ENCODE results near the gene DNAJC3.
A peak's percentile ranks its signal among the peaks of the same experiment; 100 is the strongest.
"Not testable (repeated sequence)": the region's sequence is repeated elsewhere in the genome, so short reads cannot be mapped to it uniquely, and the experiment has no call there.

Gene DNAJC3

DNA sequence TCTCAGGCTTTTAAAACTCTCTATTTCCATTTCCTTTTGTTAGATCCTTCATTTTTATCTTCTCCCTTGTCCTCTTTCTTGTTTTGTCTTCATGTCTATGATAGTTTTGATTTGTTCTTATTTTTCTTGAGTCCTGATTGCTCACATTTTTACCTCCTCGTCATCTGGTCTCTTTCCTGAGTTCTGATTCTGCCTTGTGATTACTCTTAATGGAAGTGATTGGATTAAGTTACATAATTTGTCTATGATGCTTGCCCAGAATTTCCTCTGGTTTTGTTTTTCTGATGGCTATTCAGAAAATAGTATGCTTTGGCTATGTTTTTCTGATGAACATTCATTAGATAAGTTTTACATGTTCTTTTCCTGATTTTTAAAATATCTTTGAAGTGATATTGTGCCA, 102.6 kb downstream of the DNAJC3 start:
- H3K4me3 ChIP-seq (ENCODE audit: low read depth, low read length): no peak overlapping the region
- DNase-seq (ENCODE audit: low read depth): no peak
- TF ChIP-seq, protein P1, sequence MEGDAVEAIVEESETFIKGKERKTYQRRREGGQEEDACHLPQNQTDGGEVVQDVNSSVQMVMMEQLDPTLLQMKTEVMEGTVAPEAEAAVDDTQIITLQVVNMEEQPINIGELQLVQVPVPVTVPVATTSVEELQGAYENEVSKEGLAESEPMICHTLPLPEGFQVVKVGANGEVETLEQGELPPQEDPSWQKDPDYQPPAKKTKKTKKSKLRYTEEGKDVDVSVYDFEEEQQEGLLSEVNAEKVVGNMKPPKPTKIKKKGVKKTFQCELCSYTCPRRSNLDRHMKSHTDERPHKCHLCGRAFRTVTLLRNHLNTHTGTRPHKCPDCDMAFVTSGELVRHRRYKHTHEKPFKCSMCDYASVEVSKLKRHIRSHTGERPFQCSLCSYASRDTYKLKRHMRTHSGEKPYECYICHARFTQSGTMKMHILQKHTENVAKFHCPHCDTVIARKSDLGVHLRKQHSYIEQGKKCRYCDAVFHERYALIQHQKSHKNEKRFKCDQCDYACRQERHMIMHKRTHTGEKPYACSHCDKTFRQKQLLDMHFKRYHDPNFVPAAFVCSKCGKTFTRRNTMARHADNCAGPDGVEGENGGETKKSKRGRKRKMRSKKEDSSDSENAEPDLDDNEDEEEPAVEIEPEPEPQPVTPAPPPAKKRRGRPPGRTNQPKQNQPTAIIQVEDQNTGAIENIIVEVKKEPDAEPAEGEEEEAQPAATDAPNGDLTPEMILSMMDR (conservative IDR thresholded peaks at IDR 0.05; ENCODE audit: low read depth, low read length): no peak

- TF ChIP-seq, protein P1 (conservative IDR thresholded peaks at IDR 0.05; ENCODE audit: low read depth, low read length): no peak
- H3K4me3 ChIP-seq (ENCODE audit: low read depth, low read length): no peak overlapping the region
- DNase-seq (ENCODE audit: low read depth): no peak
Measured at GRCh38 chr13:95781016-95781415, 104.1 kb downstream of the DNAJC3 start.

DNA sequence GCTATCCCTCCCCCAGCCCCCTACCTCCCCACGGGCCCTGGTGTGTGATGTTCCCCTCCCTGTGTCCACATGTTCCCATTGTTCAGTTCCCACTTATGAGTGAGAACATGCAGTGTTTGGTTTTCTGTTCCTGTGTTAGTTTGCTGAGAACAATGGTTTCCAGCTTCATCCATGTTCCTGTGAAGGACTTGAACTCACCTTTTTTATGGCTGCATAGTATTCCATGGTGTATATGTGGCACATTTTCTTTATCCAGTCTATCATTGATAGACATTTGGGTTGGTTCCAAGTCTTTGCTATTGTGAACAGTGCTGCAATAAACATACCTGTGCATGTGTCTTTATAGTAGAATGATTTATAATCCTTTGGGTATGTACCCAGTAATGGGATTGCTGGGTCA, 105.0 kb downstream of the DNAJC3 start:
- DNase-seq (ENCODE audit: low read depth); H3K4me3 ChIP-seq (ENCODE audit: low read depth, low read length): not testable (repeated sequence)

GRCh38 chr13:95783747-95784146, 106.8 kb downstream of the DNAJC3 start:
- no peak overlapping the region for H3K4me3 ChIP-seq (ENCODE audit: low read depth, low read length)
- TF ChIP-seq, protein P1 (conservative IDR thresholded peaks at IDR 0.05; ENCODE audit: low read depth, low read length): no peak
- no peak for DNase-seq (ENCODE audit: low read depth)

- peak; percentile 62 for DNase-seq (ENCODE audit: low read depth)
- no peak overlapping the region for H3K4me3 ChIP-seq (ENCODE audit: low read depth, low read length)
- TF ChIP-seq, protein P1 (conservative IDR thresholded peaks at IDR 0.05; ENCODE audit: low read depth, low read length): no peak
Measured at GRCh38 chr13:95784161-95784899, 107.4 kb downstream of the DNAJC3 start.

DNA sequence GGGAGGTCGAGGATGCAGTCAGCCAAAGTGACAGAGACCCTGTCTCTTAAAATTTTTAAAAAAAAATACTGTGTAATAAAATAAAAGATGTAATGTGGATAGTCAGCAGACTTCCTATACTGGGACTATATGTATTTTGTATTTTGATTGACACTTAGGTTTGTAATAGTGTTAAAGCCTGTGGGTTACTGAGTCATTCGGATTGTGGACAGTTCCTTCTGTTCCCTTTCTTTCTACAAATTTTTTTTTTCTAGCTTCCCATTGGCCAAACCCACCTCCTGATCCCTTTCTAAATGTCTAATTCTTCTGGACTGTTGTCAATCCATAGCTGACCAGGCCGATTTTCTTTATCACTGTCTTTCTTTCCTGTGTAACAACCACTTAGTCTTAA, 108.0 kb downstream of the DNAJC3 start:
- peak; percentile 44 for DNase-seq (ENCODE audit: low read depth)
- TF ChIP-seq, protein P1 (conservative IDR thresholded peaks at IDR 0.05; ENCODE audit: low read depth, low read length): no peak
- no peak overlapping the region for H3K4me3 ChIP-seq (ENCODE audit: low read depth, low read length)

- DNase-seq (ENCODE audit: low read depth): peak; percentile 31
- no peak overlapping the region for H3K4me3 ChIP-seq (ENCODE audit: low read depth, low read length)
Measured at GRCh38 chr13:95787356-95788099, 110.6 kb downstream of the DNAJC3 start.

More at GRCh38 chr13:95787356-95788099, 110.6 kb downstream of the DNAJC3 start:
- TF ChIP-seq, protein P1 (conservative IDR thresholded peaks at IDR 0.05; ENCODE audit: low read depth, low read length): no peak

Data from choroid plexus epithelial cell (primary cell).